ENCODE data around the gene AKAP7. TPM values are rescaled to one million over a fixed set of nuclear protein-coding genes. Genes with fewer than 3 reads are reported as not detected.

AKAP7 gene
- polyA plus RNA-seq, 3 donors: 2.4 to 4.9 (median 3.4) TPM

GRCh38 chr6:131331873-131332781 lies 196.9 kb downstream of the AKAP7 start:
- Mint-ChIP-seq H3K27ac (no peak overlapping the region), H3K4me1 (peaks cover 3% of the 10 kb centered on the region), H3K9me3 (no peaks in the 10 kb centered on the region), H3K36me3 (no peaks in the 10 kb centered on the region), H3K4me3 (no peak overlapping the region), H3K27me3 (ENCODE audit: low read depth in 3 of 3) (no peaks in the 10 kb centered on the region)
- Histone ChIP-seq H3K4me3 (replicated peaks in 1 of 3; ENCODE audit: low read depth in 2 of 3, low read length in 3 of 3) (no peak overlapping the region), H3K79me2 (ENCODE audit: insufficient read depth, low read length) (no peaks in the 10 kb centered on the region), H3K9me3 (replicated peaks in 1 of 2; ENCODE audit: control insufficient read depth in 1 of 2, insufficient read depth in 1 of 2, low read length in 2 of 2) (no peaks in the 10 kb centered on the region), H3K27ac (ENCODE audit: low read depth in 1 of 2, low read length in 2 of 2) (no peak overlapping the region), H2AFZ (ENCODE audit: insufficient read depth, low read depth, low read length, poor library complexity, severe bottlenecking) (no peak overlapping the region), H3K4me1 (ENCODE audit: control insufficient read depth in 1 of 2, insufficient read depth in 2 of 2, low read length in 2 of 2) (no peaks in the 10 kb centered on the region), H3K27me3 (ENCODE audit: control insufficient read depth in 2 of 2, insufficient read depth in 2 of 2, low read length in 2 of 2) (no peaks in the 10 kb centered on the region), H3K9ac (ENCODE audit: insufficient read depth, low read length, poor library complexity, severe bottlenecking) (no peak overlapping the region), H3K36me3 (replicated peaks in 1 of 2; ENCODE audit: control insufficient read depth in 1 of 2, insufficient read depth in 2 of 2, low read length in 2 of 2) (no peaks in the 10 kb centered on the region), H4K20me1 (ENCODE audit: insufficient read depth, low read length) (no peaks in the 10 kb centered on the region), H3K4me2 (replicated peaks; ENCODE audit: extremely low read depth, low read length, poor library complexity, severe bottlenecking) (no peak overlapping the region)
- no peak for DNase-seq
- TF ChIP-seq CTCF (IDR thresholded peaks at IDR 0.05): no peak
- intact Hi-C loops (cut with micrococcal nuclease): no loop called here
- WGBS (ENCODE audit: insufficient coverage): no CpG with 5 or more reads among the region's 5 CpGs

Other genes starting within 250 kb of the AKAP7 start
- gene EPB41L2, start 72.2 kb upstream of the AKAP7 start, polyA plus RNA-seq: 1 to 10 TPM; 3.4 to 7.2 (median 4.6) TPM

Data from CD14-positive monocyte (primary cell).